ENCODE data around the gene BANP.
"Not testable (repeated sequence)": the region's sequence is repeated elsewhere in the genome, so short reads cannot be mapped to it uniquely, and the experiment has no call there.

BANP gene

DNA sequence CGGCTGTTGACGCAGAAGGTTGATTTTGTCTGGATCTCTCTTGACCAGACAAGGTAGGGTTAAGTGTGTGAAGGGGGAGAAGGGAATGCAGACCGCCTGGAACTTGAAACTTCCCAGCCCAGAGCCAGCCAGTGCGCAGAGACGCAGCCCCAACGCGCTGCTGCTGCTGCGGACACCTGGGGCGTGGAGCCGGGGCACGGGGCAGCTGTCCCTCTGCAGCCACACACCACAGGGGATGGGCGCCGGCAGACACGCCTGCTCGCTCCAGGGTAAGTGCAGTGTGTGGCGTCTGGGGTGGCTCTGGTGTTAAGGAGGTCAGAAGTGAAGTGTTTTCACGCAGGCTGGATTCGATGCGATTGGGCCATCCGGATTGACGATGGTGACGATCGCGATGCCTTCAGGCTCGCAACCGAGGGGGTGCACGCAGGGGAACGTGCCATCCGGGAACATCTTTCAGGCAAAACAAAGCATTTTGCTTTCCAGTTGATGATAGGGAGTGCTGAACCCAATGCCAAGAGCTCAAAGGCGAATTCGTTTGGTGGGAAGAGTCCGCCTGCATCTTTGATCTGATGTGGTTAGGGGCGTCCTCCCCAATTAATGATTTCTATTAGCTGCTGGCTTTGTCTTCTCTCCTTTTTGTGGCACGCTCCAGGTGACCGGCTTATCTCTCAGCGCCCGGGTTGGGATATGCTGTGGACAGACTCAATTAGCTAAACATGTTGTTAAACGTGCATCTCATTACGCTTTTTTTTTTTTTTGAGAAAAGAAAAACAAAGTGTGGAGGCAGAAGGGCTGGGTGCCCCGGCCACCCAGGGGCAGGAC, 149.8 kb downstream of the BANP start:
- DNase-seq (ENCODE audit: low read depth, low spot score): peak; percentile 32

DNA sequence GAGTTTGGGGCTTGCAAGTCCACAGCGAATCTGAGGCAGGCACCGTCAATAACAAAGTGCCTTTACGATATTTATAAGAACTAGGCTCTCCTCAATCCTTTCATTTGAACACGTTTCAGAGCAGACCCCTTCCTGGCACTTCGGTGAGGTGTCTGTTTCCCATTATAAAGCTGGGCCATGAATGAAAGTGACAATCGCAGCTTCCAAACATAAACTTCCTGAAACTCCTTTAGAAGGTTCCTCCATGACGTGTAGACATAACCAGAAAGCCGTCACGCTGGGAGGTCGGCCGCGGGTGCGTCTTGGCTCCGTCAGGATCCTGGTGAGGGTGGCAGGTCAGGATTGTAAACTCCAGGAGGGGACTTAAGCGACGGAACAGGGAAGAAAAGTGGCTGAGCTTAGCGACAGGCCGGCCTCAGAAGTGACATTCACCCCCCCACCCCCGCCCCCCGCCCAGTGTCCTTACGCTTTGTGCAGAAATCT, 150.4 kb downstream of the BANP start:
- not testable (repeated sequence) for DNase-seq (ENCODE audit: low read depth, low spot score)

DNA sequence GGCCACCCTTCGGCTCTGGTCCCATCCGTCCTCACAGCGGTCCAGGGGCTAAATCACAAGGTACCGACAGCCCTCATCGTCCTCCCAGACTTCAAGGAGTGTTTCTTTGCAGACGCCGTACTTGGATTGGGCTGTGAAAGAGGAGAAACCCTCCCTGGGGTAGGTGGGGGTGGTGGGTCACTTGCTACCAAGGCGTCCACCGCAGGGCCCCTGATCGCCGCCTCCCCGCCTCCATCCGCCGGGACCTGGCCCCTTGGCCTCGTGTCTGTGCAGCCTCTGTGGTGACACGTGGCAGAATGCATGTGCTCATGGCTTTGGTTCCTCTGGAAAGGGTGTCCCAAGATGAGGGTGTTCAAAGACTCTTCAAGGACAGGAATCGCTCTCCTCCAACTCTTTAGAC, 151.4 kb downstream of the BANP start:
- no peak for DNase-seq (ENCODE audit: low read depth, low spot score)

DNA sequence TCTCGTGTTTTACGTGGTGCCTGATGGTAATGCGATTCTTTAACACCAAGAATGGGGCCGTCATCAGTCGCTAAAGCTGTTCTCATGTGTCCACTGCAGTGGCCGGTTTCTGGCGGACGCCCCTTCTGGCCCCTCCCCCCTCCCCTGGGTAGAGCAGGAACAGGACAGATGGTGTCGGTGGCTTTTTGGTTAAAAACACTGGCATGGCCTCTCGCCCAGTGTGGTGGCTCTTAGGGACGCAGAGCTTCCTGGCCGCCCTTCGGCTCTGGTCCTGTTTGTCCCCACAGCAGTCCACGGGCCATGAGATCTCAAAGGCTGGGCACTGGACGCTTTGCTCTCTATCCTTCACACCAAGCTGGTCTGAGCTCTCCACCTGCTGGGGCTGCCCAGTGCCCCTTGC, 151.8 kb downstream of the BANP start:
- DNase-seq (ENCODE audit: low read depth, low spot score): no peak

DNA sequence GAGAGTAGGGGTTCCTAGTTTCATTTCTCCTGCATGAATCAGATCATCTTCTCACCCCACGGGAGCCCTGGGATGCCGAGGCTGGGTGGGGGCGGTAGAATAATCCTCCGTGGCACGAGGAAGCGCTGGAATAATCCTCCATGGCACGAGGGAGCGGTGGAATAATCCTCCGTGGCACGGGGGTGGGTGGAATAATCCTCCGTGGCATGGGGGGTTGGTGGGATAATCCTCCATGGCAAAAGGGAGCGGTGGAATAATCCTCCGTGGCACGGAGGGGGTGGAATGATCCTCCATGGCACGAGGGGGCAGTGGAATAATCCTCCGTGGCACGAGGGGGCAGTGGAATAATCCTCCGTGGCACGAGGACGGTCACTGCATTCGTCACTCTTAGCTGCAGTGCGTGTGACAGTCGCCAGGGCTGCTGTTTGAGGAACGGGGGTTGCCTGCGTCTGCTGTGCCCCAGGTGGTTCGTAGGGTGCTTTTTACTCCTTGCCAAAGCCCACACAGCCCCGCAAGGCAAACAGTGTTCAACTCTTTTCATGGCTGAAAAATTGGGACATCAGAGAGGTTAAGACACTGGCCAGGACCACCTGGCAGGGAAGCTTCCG, 152.5 kb downstream of the BANP start:
- DNase-seq (ENCODE audit: low read depth, low spot score): no peak

DNA sequence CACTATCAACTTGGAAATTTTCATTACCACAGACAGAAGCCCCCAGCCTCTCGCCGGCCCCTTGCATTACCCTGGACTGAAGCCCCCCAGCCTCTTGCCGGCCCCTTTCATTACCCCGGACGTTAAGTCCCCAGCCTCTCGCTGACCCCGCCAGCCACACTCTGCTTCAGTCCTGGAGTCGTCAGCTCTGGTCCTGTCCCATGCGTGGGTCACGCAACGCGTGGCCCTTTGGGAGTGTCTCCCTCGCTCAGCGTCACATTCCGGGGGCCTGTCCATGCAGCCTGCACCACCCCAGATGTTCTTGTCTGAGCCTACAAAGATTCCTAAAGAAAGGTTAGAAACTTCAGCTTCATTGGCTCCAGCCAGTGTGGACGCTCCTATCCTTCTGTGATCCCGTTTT, 153.1 kb downstream of the BANP start:
- DNase-seq (ENCODE audit: low read depth, low spot score): not testable (repeated sequence)

DNA sequence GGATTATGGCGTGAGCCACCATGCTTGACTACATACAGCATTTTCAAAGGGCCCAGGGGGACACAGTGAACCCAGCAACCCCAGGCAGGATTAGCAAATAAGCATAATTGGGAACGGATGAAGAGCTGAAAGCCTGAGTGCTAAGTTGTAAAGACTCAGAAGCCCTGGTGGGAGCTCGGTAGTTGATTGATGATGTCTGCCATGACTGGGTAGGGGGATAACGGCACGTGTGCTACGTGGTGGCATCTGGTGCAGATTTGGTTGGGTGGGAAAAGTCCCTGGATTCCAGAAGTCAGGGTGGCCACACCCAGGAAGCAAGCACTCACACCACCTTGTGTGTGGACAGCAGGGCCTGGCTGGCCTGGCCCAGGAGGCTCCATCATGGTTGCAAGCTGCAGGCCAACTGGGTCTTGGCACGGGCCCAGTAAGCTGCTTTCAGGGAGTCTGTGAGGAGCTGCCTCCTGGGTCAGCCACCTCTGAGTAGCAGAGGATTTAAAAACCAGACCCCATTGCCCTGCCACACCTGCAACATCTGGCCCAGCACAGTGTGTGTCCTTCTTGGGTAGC, 154.4 kb downstream of the BANP start:
- DNase-seq (ENCODE audit: low read depth, low spot score): not testable (repeated sequence)

DNA sequence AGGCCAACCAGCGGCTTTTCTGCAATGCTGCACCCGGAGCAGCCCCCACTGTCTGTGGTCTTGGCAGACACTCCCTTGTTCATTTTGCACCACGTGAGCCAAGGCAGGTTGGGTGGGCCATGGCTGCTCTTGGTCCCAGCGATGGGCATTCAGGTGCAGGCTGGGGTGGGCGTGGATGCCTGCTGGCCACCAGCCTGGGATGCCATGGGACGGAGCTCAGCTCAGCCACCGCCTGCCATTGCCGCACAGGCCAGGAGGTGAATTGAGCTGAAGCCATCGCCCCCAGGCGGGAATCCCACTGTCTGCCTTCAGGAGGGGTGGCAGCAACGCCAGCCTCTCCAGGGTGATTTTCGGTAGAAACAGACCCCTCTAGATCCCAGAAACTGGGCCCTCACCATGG, 155.3 kb downstream of the BANP start:
- not testable (repeated sequence) for DNase-seq (ENCODE audit: low read depth, low spot score)

DNA sequence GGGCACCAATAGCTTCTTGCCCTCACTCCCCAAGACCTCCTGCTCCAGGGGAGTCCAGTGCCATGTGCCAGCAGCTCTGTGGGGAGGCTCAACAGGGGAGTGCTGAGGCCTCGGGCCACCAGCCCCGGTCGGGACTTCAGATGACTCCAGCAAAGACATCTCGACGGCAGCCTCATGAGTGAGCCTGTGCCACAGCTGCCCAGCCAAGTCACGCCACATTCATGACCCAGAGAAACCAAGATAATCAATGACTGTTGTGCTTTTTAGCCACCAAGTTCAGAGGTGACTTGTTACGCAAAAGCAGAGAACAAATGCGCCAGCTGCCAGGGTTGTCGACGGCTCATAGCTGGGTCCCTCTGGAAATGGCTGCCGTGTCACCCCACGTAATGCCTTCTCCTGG, 157.5 kb downstream of the BANP start:
- no peak for DNase-seq (ENCODE audit: low read depth, low spot score)

DNA sequence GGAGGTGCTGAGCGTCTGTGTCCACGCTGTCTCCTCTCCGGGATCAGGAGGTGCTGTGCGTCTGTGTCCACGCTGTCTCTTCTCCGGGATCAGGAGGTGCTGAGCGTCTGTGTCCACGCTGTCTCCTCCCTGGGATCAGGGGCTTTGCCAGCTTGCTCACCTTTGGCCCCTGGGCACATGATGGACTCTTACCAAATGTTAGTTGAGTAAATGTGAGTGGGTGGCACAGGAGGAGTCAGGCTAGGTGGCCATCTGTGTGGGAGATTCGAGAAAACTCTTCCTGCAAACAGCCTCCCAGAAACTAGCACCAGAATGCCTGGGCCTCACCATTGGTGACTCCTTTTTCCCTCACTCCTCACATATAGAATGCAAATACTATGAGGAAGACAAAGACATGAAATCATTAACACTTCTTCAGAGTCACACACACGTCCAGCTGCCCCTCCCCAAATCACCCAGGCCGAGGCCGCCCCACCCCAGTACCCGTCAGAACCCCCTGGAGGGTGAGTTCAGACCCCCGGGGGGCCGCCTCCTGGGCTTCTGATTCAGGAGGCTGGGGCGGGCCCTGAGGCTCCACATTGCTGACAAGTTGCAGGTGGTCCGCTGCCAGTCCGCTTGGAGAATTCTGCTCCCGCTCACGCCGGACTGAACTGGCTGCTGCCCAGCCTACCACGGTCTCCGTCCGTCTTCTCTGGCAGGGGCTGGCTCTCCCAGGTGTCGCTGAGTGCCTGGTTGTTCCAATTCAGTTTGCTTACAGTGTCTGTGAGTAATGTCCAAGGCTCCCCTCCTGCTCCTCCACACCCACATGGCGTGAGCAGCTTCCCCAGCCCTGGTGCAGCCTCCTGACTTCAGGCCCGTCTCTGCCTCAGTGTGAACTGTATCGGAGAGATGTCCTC, 158.7 kb downstream of the BANP start:
- not testable (repeated sequence) for DNase-seq (ENCODE audit: low read depth, low spot score)

DNA sequence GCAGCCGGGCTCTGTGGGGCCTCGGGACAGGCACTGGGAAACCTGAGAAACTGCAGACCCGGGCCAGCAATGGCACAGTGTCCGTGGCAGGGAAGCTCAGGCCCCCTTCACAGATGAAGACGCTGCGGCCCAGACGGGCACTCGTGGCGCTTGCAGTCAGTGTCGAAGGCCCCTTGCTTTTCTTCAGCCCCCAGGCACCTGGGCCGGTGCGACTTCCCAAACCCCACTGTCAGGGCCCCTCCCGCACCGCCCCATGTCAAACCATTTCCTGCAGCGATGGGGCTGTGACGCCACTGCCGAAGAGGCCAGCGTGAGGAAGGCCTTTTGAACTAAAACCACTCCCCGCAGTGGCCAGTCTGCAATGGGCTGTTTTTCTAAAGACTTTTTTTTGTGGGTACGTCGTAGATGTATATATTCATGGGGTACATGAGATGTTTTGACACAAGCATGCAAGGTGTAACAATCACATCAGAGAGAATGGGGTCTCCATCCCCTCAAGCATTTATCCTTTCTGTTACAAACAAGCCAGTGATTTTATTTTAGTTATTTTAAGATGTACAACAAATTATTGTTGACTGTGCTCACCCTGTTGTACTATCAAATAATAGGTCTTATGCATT, 159.8 kb downstream of the BANP start:
- not testable (repeated sequence) for DNase-seq (ENCODE audit: low read depth, low spot score)

DNA sequence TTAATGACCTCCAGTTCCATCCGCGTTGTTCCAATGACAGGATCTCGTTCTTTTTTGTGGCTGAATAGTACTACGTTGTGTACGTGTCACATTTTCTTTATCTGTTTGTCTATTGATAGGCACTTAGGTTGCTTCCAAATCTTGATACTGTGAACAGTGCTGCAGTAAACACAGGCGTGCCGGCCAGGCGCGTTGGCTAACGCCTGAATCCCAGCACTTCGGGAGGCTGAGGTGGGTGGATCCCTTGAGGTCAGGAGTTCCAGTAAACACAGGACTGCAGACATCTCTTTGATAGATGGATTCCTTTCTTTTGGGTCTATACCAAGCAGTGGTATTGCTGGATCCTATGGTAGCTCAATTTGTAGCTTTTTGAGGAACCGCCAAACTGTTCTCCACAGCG, 160.7 kb downstream of the BANP start:
- DNase-seq (ENCODE audit: low read depth, low spot score): not testable (repeated sequence)

DNA sequence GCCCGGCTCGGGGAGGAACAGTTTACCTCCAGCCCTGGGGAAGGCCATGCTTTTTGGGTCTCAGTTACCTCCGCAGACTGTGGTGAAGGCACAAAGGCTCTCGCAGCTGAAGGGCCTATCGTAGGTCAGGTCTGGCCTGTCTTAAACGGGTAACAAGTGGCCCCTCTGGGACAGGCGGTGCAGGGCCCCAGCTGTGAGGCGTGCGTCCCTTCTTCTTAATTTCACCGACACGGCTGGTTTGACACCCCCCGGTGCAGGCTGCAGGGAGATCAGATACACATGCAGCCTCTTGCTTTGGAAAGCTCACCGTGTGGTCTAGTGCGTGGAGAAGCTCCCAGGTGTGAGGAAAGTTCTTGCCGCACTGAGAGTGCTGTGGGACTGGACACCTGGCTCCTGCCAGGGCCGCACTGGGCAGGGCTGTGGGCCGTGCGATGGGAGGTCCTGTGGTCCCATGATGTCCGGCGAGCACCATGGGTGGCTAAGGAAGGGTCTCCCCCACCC, 162.4 kb downstream of the BANP start:
- no peak for DNase-seq (ENCODE audit: low read depth, low spot score)

DNA sequence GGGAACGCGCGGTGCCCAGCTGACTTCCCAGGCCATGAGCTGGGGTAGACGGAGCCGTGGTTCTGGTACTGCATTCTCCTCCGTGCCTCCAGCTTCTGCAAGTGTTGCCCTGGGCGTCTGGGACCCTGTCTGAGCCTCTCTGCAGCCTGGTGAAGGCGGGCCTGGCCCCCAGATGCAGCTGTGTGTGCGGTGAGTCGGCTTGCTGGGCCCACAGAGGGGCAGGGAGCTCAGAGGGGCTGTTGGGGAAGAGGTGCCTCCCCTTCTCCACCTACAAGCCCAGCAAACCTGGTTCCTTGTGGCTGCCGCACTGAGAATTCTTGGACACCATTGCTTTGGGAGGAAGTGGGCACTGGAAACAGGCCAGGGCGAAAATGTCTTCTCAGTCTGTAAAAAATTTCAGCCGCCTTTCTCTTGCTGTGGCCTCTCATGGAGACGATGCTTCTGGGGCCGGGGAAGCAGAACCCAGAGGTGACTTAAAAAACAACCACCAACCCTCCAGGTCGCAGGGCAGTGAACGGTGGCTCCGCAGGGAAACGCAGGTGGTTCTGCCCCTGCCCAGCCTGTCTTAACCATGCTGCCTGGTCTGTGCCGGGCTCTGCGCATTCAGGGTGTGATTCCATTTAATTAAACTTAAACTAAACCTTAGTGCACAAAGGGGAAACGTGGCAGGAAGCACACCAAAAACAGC, 163.5 kb downstream of the BANP start:
- peak; percentile 26 for DNase-seq (ENCODE audit: low read depth, low spot score)

DNA sequence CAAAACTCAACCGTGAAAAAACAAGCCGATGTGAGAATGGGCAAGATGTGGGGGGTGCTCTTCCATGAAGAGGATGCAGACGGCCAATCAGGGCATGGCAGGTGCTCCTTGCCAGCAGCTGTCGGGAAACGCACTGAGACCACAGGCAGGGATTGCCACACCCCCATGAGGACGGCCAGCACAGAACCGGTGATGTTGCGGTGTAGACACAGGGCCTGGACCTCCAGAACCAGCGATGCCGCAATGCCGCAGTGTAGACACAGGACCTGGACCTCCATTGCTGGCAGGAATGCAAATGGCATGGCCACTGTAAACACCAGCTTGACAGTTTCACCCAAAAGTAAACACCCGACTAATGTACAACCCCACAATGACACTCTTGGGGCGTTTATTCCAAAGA, 164.9 kb downstream of the BANP start:
- no peak for DNase-seq (ENCODE audit: low read depth, low spot score)

DNA sequence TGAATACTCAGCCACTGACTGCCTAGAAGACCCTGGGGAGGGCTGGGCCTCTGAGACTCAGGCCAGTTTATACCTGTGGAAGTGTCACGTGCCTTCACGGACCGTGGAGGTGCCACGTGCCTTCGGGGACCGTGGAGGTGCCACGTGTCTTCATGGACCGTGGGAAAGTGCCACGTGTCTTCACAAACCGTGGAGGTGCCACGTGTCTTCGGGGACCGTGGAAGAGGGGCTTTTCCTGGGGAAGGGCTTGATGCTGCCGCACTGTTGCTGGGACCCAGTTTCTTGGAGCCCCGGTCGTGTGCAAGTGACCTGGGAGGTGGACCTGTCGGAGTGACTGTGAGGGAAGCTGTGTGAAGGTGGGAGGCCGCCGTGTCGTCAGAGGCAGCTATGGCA, 166.2 kb downstream of the BANP start:
- DNase-seq (ENCODE audit: low read depth, low spot score): no peak

DNA sequence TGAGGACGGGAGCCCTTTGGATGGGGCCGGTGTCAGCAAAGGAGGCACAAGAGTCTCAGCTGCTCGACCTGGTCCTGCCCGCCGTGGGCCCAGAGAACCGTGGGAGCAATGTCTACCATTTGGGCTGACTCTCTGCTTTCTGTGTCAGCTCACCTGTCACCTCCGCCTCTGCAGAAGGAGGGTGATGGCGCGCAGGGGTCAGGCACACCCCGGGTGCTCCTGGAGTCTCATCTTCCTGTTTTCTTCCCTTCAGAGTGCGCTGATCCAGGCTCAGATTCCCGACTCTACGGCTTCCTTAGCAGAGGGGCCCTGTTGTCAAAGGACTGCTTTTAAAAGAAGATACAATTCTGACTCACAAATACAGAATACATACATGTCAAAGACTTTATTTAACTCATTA, 167.1 kb downstream of the BANP start:
- DNase-seq (ENCODE audit: low read depth, low spot score): no peak

DNA sequence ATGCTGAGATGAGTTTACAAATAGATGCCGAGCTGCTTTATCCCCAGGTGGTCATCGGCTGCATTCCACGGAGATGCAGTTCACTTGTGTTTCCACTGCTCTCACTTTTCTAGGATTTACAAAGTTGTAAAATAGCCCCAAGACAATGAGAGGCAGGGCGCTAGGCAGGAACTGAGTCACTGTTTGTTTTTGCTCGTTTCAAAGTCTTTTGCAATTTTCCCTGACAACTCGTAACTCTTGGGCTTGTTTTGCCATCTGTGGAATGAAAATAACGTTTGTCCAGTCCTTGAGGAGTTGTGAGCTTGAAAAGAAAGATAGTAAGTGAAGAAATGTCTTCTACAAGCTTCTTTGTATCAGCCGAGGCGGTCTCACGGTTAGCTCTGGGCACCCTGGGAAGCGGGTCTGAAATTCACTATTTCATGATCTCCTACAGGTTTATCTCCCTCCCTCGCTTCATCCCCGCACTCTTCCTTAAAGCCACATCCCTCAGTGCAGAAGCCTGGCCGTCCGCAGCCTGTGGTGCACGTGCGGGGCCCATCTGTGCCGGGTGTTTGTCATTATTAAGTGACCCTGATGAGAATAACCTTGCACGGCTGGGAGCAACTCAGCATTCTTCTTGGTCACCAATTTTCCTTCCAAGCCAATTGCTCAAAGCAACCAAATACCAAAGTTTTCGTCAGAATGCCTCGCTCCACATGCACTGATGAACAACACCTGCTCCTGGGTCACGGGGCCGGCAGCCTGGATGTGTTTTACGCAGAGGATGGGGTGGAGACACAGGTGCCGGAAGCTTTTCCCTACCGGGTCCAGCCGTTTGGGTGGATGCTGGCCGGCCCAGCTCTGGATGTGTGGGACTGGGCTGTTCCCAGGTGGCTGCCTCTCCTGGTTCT, 167.9 kb downstream of the BANP start:
- DNase-seq (ENCODE audit: low read depth, low spot score): peak; percentile 85

Measured in astrocyte of the hippocampus (primary cell).